Hematopoietic multipotent progenitor cell treated with erythropoietin and hydrocortisone succinate and interleukin-3 and kit ligand, for 6 days (in vitro differentiated cells): ENCODE measurements around the gene SUGP2.
A peak's percentile ranks its signal among the peaks of the same experiment; 100 is the strongest.
"Not testable (repeated sequence)": the region's sequence is repeated elsewhere in the genome, so short reads cannot be mapped to it uniquely, and the experiment has no call there.

Experiments used
- DNase-seq: peaks from one replicate; pipeline ENCODE4 v3.0.0-alpha.2; 2015

The SUGP2 gene

GRCh38 chr19:18989316-18989715 is 44.0 kb downstream of the SUGP2 start:
- DNase-seq = no peak

DNA sequence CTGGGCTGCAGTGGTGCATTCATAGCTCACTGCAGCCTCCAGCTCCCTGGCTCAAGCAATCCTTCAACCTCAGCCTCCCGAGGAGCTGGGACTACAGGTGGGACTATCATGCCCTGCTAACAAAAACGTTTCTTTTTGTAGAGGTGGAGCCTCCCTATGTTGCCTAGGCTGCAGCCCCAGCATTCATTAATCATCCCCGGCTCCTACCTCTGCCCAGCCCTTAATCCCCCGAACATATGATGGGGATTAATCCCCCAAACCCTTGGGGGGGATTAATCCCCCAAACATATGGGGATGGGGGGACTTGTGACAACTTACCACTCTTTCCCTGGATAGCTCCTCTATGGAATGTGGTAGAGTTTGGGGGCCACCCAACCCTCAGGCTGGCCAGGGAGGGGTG is 45.9 kb downstream of the SUGP2 start:
- DNase-seq = no peak

DNA sequence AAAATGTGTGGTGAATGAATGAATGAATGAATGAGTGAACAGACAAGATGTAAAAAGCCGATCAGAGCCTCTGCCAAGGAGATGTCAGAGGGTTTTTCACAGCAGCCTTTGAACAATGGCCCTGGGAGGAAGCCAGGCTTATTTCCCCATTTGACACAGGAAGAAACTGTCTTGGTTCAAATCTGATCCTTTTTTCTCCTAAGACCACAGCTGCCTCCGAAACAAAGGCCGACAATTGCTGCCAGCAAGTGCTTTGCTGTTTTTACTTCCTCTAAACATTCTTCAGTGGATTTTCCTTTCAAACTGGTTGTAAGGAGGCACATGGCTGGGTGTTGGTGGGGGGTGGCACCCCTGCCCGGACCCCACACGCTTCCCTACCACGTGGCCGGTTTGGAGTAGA is 48.1 kb downstream of the SUGP2 start:
- DNase-seq = peak; percentile 58

DNA sequence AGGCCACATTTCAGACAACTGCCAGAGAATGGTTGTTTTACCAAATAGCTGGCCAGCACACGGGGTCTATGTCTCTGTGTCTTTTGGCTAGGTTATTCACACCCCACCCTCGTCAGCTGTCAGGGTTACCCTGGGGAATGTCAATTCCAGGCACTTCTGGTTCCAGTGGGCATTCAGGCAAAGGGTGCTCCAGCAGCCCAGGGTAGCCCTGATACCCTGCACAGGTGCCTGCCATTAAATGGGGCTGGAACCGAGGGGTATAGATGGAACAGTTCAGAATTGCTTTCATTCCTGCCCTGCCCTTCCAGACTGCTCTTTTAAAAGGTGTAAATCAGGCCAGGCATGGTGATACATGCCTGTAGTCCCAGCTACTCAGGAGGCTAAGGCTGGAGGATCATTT is 49.1 kb downstream of the SUGP2 start:
- DNase-seq = no peak

GRCh38 chr19:18982669-18983068 is 50.6 kb downstream of the SUGP2 start:
- DNase-seq = no peak

DNA sequence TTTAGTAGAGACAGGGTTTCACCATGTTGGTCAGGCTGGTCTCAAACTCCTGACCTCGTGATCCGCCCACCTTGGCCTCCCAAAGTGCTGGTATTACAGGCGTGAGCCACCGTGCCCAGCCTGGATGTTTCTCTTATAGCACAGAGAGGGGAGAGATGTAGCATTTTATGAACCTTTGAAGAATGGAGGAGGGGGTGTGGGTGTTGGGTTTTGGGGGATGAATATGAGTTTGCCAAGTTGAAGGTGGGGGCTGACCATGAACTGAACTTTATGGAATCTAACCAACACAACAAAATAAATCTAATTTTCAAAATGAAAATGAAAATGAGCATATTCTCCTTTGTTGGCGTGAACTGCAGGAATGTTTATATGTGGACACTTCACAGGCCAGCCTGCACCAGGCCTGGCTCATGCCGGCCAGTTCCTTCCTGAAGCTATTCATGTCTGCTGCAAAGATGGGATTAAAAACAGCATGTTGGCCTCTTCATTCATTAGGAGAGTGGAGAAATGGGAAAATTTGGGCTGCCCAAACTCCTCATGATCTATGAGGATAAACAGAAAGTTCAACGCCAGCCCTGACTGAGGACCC is 52.8 kb downstream of the SUGP2 start:
- no peak for DNase-seq

DNA sequence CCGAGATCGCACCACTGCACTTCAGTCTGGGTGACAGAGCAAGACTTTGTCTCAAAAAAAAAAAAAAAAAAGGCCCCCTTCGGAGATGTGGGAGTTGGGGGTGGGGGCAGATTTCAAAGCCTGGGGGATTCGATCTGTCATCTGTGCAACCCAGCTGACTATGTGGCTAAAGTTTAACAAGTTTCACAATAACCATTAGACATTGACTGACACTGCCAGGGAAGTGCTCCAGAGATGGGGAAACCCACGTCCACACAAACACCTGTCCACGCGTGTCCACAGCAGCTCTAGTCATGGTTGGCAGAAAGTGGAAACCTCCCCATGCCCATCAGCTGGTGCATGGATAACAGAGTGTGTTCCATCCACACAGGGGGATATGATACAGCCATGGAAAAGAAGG is 54.7 kb downstream of the SUGP2 start:
- no peak for DNase-seq

DNA sequence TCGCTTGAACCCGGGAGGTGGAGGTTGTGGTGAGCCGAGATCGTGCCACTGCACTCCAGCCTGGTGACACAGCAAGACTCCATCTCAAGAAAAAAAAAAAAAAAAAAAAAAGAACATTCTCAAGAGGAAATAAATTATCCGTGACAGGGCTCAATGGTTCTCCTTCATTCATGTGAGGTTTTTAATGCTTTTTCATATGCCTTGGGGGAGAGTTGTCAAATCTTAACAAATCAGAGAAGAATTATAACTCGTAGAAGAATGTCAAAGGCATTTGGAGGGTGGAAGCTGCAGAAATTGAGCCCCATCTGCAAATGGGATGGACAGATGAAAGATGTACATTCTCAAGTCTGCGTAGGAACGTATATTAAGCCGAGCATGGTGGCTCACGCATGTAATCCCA is 57.4 kb downstream of the SUGP2 start:
- no peak for DNase-seq

DNA sequence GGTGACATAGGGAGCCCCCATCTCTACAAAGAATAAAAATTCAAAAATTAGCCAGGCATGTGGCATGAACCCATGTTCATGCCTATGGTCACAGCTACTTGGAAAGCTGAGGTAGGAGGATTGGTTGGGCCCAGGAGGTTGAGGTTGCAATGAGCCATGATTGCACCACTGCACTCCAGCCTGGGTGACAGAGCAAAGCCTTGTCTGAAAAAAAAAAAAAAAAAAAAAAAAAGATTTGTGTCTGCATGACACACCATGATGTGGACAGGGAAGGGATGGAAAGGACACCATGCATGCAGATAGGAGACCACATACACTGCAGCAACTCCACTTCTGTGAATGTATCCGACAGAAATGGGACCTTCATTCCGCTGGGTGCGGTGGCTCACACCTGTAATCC is 58.3 kb downstream of the SUGP2 start:
- no peak for DNase-seq

DNA sequence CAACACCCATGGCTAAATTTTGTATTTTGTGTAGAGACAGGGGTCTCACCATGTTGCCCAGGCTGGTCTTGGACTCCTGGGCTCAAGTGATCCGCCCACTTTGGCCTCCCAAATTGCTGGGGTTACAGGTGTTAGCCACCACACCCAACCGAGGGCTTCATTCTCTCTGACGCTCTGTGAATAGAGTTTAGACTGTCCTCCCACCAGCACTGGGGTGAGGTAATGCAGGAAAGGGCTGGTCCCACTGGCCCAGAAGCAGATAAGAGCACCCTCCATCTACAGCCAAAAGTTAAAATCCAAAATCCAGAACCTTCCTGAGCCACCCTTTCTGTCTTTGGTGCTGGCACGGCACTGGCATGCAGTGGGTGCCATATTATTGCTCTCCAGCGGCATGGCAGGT is 60.5 kb downstream of the SUGP2 start:
- DNase-seq = peak; percentile 24

GRCh38 chr19:18972301-18972811 is 61.0 kb downstream of the SUGP2 start:
- DNase-seq = peak; percentile 55

- DNase-seq = peak; percentile 28
These were observed 63.2 kb downstream of the SUGP2 start for GRCh38 chr19:18969931-18970659.

- DNase-seq = peak; percentile 58
These were observed 65.8 kb downstream of the SUGP2 start for GRCh38 chr19:18967358-18968146.

GRCh38 chr19:18966307-18966706 is 67.0 kb downstream of the SUGP2 start:
- DNase-seq = no peak

- no peak for DNase-seq
These were observed 69.2 kb downstream of the SUGP2 start for GRCh38 chr19:18964121-18964520.

GRCh38 chr19:18961767-18962620 is 71.3 kb downstream of the SUGP2 start:
- DNase-seq = no peak

GRCh38 chr19:18960370-18960769 is 72.9 kb downstream of the SUGP2 start:
- DNase-seq = no peak

DNA sequence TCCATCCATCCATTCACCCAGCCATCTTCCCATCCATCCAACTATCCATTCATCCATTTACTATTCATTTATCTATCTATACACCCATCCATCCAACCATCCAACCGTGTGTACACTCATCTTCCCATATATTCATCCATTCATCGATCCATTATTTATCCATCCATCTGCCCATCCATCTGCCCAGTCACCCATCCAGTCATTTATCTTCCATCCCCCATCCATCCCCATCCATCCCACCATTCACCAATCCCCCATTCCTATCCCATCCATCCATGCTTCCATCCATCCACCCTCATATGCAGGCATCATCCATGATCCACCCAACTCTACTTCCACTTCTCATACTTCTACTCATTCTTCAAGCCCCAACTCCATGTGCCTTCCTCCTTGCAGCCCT is 78.3 kb downstream of the SUGP2 start:
- no peak for DNase-seq

GRCh38 chr19:18954094-18954493 is 79.2 kb downstream of the SUGP2 start:
- DNase-seq = no peak

GRCh38 chr19:18952364-18953003 is 80.8 kb downstream of the SUGP2 start:
- not testable (repeated sequence) for DNase-seq

DNA sequence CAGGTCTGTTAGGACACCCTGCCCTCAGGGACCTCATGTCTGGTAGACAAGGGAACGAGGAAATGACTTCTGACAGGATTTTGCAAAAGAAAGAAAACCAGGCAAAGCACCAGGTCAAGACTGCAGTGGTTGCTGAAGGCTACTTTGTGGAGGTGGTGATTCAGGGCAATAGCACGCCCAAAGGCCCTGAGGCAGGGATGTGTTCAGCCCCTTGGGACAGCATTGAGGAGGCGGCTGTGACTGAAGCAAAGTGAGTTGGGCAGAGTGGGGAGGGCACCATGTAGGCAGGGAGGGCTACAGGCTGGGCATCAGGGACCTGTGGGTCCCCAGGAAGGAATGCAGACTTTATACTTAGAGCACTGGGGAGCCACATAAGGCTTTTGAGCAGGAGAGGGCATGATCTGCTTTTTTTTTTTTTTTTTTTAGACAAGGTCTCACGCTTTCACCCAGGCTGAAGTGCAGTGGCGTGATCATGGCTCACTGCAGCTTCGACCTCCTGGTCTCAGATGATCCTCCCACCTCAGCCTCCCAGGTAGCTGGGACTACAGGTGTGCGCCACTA is 81.5 kb downstream of the SUGP2 start:
- no peak for DNase-seq

GRCh38 chr19:18949858-18950257 is 83.5 kb downstream of the SUGP2 start:
- no peak for DNase-seq
